ENCODE data around the gene PGM2. TPM values are rescaled to one million over a fixed set of nuclear protein-coding genes. Genes with fewer than 3 reads are reported as not detected.

PGM2 gene
- total and polyA plus RNA-seq, 2 donors (not counting 3 experiments of a cell fraction or from before 2014, with no cell fraction given) = 17.9 to 53.9 TPM

- intact Hi-C loops (cut with micrococcal nuclease) = no loop called here
- H3K79me2 ChIP-seq (ENCODE audit: control insufficient read depth, insufficient read depth, low read length) = peaks cover 10% of the 10 kb centered on the region
- peaks cover 37% of the 10 kb centered on the region for H3K4me1 ChIP-seq (ENCODE audit: control insufficient read depth, extremely low read depth, insufficient read depth, low read length)
- H2AFZ ChIP-seq (ENCODE audit: low read depth, low read length) = no peak overlapping the region
- TF ChIP-seq FOS (IDR thresholded peaks at IDR 0.05; ENCODE audit: borderline replicate concordance, insufficient read depth, low read length) (peak; percentile 15), GATA2 (IDR thresholded peaks at IDR 0.05; ENCODE audit: insufficient read depth, insufficient read length, low read depth, low read length) (no peak), POLR2A (IDR thresholded peaks at IDR 0.05; ENCODE audit: low read depth, low read length) (no peak)
- POLR2A ChIA-PET = no interaction called here
- no peak overlapping the region for H3K9ac ChIP-seq (replicated peaks; ENCODE audit: extremely low read depth, insufficient read depth, low read length)
- no peak overlapping the region for H3K4me3 ChIP-seq (replicated peaks in 1 of 3; ENCODE audit: insufficient read depth in 1 of 3, low read depth in 1 of 3, low read length in 3 of 3)
- CTCF ChIA-PET = interaction anchor here (1.6 kb wide), 2 partner anchors 13 to 236 kb away, joined by 4 to 6 read pairs; partner anchors contain the start of gene PGM2
- FAIRE-seq (no peak), DNase-seq (ENCODE audit: low read depth, low spot score) (peak; percentile 9)
- peak overlapping the region; percentile 38 for H3K27ac ChIP-seq (ENCODE audit: insufficient read depth, low read depth, low read length)
- H3K4me2 ChIP-seq (ENCODE audit: insufficient read depth, low read length) = peak overlapping the region; percentile 34
- peaks cover 7 to 17% of the 10 kb centered on the region in 2 experiments for H3K36me3 ChIP-seq (ENCODE audit: control insufficient read depth in 2 of 2, extremely low read depth in 1 of 2, insufficient read depth in 2 of 2, low read length in 2 of 2)
- dilution Hi-C loops (cut with MboI; ENCODE audit: extremely low pct_ligation_motif_present, low sequenced_read_pairs) = no loop called here
- H3K27me3 ChIP-seq (ENCODE audit: control insufficient read depth in 2 of 2, insufficient read depth in 2 of 2, low read length in 2 of 2) = no peaks in the 10 kb centered on the region
- H4K20me1 ChIP-seq (replicated peaks; ENCODE audit: control insufficient read depth, extremely low read depth, insufficient read depth, low read length) = no peaks in the 10 kb centered on the region
- no peaks in the 10 kb centered on the region for H3K9me1 ChIP-seq (replicated peaks; ENCODE audit: control insufficient read depth, extremely low read depth, insufficient read depth, low read length)
- H3K9me3 ChIP-seq (replicated peaks; ENCODE audit: control insufficient read depth, insufficient read depth, low read length) = no peaks in the 10 kb centered on the region
- no TSS peak for BruUV-seq (replicated peaks)
These were observed 12.9 kb downstream of the PGM2 start for GRCh38 chr4:37839426-37839825.

GRCh38 chr4:37844204-37844603, 17.7 kb downstream of the PGM2 start:
- BruUV-seq (replicated peaks) = no TSS peak

More at GRCh38 chr4:37844204-37844603, 17.7 kb downstream of the PGM2 start:
- Histone ChIP-seq H4K20me1 (replicated peaks; ENCODE audit: control insufficient read depth, extremely low read depth, insufficient read depth, low read length) (no peaks in the 10 kb centered on the region), H3K4me3 (replicated peaks in 1 of 3; ENCODE audit: insufficient read depth in 1 of 3, low read depth in 1 of 3, low read length in 3 of 3) (no peak overlapping the region), H3K36me3 (ENCODE audit: control insufficient read depth in 2 of 2, extremely low read depth in 1 of 2, insufficient read depth in 2 of 2, low read length in 2 of 2) (peaks cover 10 to 21% of the 10 kb centered on the region in 2 experiments), H3K79me2 (ENCODE audit: control insufficient read depth, insufficient read depth, low read length) (peaks cover 4% of the 10 kb centered on the region), H3K4me1 (ENCODE audit: control insufficient read depth, extremely low read depth, insufficient read depth, low read length) (peaks cover 7% of the 10 kb centered on the region), H3K9ac (replicated peaks; ENCODE audit: extremely low read depth, insufficient read depth, low read length) (no peak overlapping the region), H3K9me3 (replicated peaks; ENCODE audit: control insufficient read depth, insufficient read depth, low read length) (no peaks in the 10 kb centered on the region), H2AFZ (ENCODE audit: low read depth, low read length) (no peak overlapping the region), H3K4me2 (ENCODE audit: insufficient read depth, low read length) (no peak overlapping the region), H3K9me1 (replicated peaks; ENCODE audit: control insufficient read depth, extremely low read depth, insufficient read depth, low read length) (no peaks in the 10 kb centered on the region), H3K27ac (ENCODE audit: insufficient read depth, low read depth, low read length) (no peak overlapping the region), H3K27me3 (ENCODE audit: control insufficient read depth in 2 of 2, insufficient read depth in 2 of 2, low read length in 2 of 2) (no peaks in the 10 kb centered on the region)
- DNase-seq (ENCODE audit: low read depth, low spot score) (no peak), FAIRE-seq (no peak)
- TF ChIP-seq POLR2A (IDR thresholded peaks at IDR 0.05; ENCODE audit: low read depth, low read length) = no peak
- no peak for TF ChIP-seq POLR2AphosphoS5 (IDR thresholded peaks at IDR 0.05; ENCODE audit: insufficient read depth, low read depth, low read length)
- TF ChIP-seq JUN (IDR thresholded peaks at IDR 0.05; ENCODE audit: borderline replicate concordance, insufficient read depth, insufficient read length, low read depth) = no peak
- TF ChIP-seq MYC (IDR thresholded peaks at IDR 0.05; ENCODE audit: low read depth, low read length) = no peak
- TF ChIP-seq EZH2 (IDR thresholded peaks at IDR 0.05; ENCODE audit: borderline replicate concordance, low read depth, low read length, severe bottlenecking) = no peak
- TF ChIP-seq FOS (IDR thresholded peaks at IDR 0.05; ENCODE audit: borderline replicate concordance, insufficient read depth, low read length) = no peak
- no peak for TF ChIP-seq CTCF (IDR thresholded peaks at IDR 0.05; ENCODE audit: extremely low read depth in 1 of 2, insufficient read depth in 1 of 2, low read depth in 1 of 2, low read length in 2 of 2)
- no peak for TF ChIP-seq GATA2 (IDR thresholded peaks at IDR 0.05; ENCODE audit: insufficient read depth, insufficient read length, low read depth, low read length)
- no peak for TF ChIP-seq MAX (IDR thresholded peaks at IDR 0.05; ENCODE audit: insufficient read depth, insufficient read length)
- ChIA-PET POLR2A (no interaction called here), CTCF (no interaction called here)
- dilution Hi-C loops (cut with MboI; ENCODE audit: extremely low pct_ligation_motif_present, low sequenced_read_pairs) (no loop called here), intact Hi-C loops (cut with micrococcal nuclease) (no loop called here)
